Measurements from ENCODE around the gene NRARP.

- no peak for TF ChIP-seq CTCF (IDR thresholded peaks at IDR 0.05; ENCODE audit: low read length)
- TF ChIP-seq EZH2phosphoT487 (IDR thresholded peaks at IDR 0.05; ENCODE audit: low read length), result no peak
- TF ChIP-seq EZH2 (optimal IDR thresholded peaks at IDR 0.05; ENCODE audit: low read depth, low read length), result no peak
Measured at GRCh38 chr9:137347928-137348327, 45.9 kb upstream of the NRARP start.
